Epithelial cell of proximal tubule (primary cell): ENCODE results near the gene PTPRO. TPM values are rescaled to one million over a fixed set of nuclear protein-coding genes. Genes with fewer than 3 reads are reported as not detected.

Experiments
- DNase-seq: peaks from one replicate; pipeline ENCODE4 v3.0.0-alpha.2; 2011; ENCODE audit warnings: low read depth
- H3K4me3 ChIP-seq: 2 replicates; pipeline ENCODE4 v1.5.1; 2011; ENCODE audit warnings: low read depth, mild to moderate bottlenecking, low read length
- total RNA-seq: library from RNA; depleted of rRNA; stranded (reverse); fragments of >200 nt; gene quantifications from 2 replicates; pipeline ENCODE4 v1.2.3, GENCODE V29; 2015
- TF ChIP-seq, protein P1 (sequence below): conservative IDR thresholded peaks from 2 replicates; pipeline ENCODE4 v1.5.1; 2012; ENCODE audit warnings: low read depth, mild to moderate bottlenecking, low read length

The PTPRO gene
- total RNA-seq, 1 donor from 2014 or later, result 1.3 TPM

DNA sequence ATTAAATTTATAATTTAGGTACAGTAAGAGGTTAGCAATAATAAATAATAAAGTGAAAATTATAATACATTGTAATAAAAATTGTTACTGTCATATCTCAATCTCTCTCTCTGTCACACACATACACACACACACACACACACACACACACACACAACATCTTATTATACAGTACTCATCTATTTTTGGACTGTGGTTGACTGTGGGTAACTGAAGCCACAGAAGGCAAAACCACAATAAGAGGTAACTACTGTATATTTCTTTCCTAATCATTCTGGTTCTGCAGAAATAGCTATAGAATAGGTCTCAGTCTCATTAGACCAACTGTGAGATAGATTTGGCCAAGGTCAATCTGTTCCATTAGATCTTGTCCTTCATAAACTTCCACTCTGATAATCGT lies 33.1 kb upstream of the PTPRO start:
- H3K4me3 ChIP-seq, result no peak overlapping the region
- DNase-seq, result no peak
- TF ChIP-seq, protein P1, sequence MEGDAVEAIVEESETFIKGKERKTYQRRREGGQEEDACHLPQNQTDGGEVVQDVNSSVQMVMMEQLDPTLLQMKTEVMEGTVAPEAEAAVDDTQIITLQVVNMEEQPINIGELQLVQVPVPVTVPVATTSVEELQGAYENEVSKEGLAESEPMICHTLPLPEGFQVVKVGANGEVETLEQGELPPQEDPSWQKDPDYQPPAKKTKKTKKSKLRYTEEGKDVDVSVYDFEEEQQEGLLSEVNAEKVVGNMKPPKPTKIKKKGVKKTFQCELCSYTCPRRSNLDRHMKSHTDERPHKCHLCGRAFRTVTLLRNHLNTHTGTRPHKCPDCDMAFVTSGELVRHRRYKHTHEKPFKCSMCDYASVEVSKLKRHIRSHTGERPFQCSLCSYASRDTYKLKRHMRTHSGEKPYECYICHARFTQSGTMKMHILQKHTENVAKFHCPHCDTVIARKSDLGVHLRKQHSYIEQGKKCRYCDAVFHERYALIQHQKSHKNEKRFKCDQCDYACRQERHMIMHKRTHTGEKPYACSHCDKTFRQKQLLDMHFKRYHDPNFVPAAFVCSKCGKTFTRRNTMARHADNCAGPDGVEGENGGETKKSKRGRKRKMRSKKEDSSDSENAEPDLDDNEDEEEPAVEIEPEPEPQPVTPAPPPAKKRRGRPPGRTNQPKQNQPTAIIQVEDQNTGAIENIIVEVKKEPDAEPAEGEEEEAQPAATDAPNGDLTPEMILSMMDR, result no peak

DNA sequence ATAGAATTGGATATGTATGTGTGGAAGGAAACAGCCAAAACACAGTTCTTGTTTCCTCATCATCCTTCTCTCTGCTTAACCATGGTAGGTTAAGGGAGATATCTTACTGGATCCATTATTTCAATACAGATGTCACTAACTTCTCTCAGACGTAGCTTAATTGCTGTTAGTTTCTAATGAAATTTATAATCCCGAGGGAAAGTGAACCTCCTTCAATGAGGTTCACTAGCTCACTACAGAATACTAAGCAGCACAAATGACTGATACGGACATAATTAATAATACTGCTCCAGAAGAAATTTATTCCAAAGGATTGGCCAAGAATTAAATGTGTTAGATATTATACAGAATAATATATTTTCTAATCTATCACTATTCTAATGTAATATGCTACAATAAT lies 28.6 kb upstream of the PTPRO start:
- TF ChIP-seq, protein P1, result no peak
- no peak for DNase-seq
- H3K4me3 ChIP-seq, result no peak overlapping the region

DNA sequence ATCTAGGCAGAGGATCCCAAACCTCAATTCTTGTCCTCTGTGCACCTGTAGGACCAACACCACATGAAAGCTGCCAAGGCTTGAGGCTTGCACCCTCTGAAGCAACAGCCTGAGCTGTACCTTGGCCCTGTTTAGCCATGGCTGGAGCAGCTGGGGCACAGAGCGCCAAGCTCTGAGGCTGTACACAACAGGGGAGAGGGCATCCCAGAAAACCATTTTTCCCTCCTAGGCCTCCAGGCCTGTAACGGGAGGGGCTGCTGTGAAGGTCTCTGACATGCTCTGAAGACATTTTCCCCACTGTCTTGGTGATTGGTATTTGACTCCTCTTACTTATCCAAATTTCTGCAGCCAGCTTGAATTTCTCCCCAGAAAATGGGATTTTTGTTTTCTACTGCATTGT lies 22.4 kb upstream of the PTPRO start:
- TF ChIP-seq, protein P1, result no peak
- DNase-seq, result no peak
- H3K4me3 ChIP-seq, result no peak overlapping the region

DNA sequence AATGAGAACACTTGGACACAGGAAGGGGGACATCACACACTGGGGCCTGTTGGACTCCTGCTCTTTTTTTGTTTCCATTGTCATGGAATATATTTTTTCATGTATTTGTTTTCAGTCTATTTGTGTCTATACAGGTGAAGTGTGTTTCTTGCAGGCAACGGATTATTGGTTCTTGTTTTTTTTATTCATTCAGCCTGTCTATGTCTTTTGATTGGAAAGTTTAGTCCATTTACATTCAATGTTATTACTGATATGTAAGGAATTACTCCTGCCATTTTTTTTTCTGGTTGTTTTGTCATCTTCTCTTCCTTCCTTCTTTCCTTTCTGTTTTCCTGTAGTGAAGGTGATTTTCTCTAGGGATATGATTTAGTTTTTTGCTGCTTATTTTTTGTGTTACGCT lies 18.0 kb upstream of the PTPRO start:
- DNase-seq, result no peak
- TF ChIP-seq, protein P1, result no peak
- no peak overlapping the region for H3K4me3 ChIP-seq

DNA sequence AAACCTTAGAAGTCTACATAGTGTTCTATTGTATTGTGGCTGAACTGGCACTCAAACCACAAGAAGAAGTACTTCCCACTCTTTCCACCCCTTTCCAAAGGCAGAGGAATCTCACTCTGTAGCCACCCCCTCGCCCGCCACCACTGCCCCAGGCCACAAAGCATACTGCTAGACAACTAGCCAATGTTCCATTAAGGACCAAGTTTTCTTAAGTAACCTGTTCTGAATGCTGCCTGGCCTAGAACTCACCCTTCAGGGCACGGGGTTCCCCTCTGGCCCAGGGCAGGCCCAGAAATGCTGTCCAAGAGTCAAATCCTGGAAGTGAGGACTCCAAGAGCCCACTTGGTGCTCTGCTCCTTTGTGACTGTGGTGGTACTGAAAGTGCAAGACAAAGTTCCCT lies 15.7 kb upstream of the PTPRO start:
- no peak overlapping the region for H3K4me3 ChIP-seq
- TF ChIP-seq, protein P1, result no peak
- DNase-seq, result no peak

DNA sequence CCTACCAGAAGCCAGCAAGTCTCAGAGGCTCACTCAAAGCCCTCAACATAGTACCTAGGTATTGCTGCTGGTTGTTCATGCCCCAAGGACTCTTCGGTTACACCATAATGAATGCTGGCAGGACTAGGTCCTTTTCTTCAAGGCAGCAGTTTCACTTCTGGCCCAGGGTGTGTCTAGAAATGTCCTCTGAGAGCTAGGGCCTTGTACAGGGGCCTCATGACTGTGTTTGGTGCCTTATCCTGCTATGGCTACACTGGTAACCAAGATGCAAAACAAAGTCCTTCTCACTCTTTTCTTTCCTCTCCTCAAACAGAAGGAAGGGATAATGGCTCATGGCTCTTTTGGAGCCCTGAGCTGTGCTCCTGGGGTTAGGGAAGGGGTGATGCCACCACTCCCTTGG lies 15.2 kb upstream of the PTPRO start:
- DNase-seq, result no peak
- no peak overlapping the region for H3K4me3 ChIP-seq
- TF ChIP-seq, protein P1, result no peak

DNA sequence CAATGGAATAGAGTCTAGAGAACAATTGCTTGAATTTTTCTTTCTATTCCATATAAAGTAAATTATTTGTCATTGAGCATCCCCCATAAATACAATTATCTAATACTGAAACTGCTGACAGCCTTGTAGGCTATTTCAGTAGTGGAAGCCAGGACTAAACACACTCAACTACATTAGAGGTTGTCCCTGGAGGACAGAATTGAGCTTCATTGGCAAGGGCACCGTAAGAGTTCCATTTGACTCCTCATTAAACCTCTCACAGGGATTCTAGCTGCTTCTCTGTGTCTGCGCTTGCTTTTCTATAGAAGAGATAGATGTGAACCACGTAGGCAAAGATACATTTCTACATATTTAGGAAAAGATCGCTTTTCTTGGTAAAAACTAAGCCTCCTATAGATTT lies 3.5 kb upstream of the PTPRO start:
- DNase-seq, result no peak
- TF ChIP-seq, protein P1, result no peak
- no peak overlapping the region for H3K4me3 ChIP-seq
